ENCODE data around the gene NCBP3.

NCBP3 gene

DNA sequence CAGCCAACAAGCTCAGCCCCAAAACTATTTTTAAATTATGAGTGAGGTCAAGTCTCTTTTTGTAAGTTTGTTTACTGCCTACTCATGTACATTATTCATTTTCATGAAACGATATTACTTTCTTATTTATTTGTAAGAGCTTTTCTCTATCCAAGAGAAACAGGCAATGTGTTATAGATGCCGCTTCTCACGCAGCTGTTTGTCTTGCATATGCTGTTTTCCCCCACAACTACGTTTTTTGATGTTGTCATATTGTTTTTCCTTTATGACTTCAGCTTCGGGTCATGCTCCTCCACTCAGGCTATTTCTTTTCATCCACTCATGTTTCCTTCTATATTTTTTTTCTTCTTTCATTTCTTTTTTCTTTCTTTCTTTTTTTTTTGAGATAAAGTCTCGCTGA is 65.1 kb downstream of the NCBP3 start:
- no peak for DNase-seq

DNA sequence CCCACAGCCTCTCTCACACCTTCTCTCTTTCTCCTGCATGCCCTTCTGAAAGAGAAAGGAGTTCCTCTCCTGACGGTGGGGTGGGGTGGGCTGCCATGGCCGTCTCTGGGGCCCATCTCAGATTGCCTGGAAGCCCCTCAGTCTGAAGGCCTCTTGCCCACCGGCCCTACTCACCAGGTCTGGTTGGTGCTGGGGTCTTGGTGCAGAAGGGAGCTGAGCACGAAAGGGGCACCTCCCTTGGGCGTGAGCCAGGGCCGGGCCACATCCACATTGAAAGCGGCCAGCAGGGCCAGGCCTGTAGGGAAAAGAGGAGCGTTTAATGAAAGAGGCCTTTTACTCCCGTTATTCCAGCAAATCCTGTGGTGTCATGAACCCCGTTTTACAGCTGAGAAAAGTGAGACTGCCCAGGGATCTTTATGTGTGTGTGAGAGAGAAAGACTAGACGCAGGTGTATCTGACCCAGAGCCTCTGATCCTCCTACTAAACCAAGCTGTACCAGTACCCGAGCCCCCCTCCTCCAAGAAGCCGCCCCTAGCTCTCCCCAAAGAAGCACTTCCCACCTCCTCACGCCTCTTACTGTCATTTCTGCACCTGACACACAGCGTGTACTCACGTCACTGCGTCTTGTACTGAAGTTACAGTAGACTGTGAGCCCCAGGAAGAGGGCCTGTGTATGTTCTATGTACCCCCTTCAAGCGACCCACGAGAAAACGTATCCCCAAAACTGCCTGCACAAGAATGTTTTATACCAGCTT is 68.5 kb downstream of the NCBP3 start:
- DNase-seq = no peak

GRCh38 chr17:3773966-3774365 is 72.1 kb downstream of the NCBP3 start:
- no peak for DNase-seq

DNA sequence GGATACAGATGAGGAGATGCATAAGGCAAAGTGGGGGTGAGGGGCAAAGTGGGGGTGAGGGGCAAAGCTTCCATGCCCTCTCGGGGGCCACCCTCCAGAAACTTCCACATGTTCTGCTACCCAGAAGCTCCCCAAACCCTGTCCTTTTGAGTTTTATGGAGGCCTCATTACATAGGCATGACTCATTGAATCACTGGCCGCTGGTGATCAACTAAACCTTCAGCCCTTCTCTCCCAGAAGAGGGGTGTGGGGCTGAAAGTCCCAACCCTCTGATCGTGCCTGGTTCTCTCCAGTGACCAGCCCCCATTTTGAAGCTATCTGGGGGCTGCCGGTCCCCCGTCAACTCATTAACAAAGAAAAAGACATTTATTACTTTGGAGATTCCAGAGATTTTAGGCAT is 72.5 kb downstream of the NCBP3 start:
- DNase-seq = no peak

- DNase-seq = no peak
Measured at GRCh38 chr17:3772764-3773163, 73.3 kb downstream of the NCBP3 start.

- no peak for DNase-seq
Measured at GRCh38 chr17:3771140-3771539, 74.9 kb downstream of the NCBP3 start.

- no peak for DNase-seq
Measured at GRCh38 chr17:3770466-3770865, 75.6 kb downstream of the NCBP3 start.

DNA sequence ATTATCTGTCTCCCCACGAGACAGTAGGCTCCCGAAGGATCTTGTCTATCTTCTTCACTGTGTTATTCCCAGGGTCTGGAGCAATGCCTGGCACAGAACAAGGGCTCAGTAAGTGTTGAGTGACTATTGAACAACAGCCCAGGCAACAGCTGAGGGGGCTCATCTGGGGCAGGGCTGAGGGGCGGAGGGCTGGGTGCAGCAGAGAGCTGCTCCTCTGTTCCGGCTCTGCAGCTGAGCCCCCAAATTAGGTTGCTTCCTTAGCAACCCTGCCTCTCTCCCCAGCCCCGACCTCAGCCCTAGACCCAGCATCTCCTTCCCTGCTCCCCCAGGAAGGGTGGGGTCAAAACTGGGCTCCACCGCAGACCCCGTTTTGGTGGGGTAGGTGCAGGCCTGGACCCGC is 77.3 kb downstream of the NCBP3 start:
- no peak for DNase-seq

DNA sequence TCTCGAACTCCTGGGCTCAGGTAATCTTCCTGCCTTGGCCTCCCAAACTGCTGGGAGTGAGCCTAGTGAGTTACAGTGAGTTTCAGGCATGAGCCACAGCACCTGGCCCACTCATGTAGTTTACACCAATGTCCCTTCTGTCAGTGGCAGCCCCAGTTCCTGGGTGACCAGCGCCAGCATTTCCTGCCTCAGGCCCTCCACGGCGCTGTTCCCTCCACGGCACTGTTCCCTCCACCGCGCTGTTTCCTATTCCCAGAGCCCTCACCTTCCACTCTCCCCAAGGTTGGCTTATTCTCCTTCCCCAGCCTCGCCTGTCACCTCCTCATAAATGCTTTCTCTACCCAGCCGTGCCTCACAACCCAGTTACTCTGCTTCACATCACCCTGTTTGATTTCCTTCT is 77.7 kb downstream of the NCBP3 start:
- no peak for DNase-seq

DNA sequence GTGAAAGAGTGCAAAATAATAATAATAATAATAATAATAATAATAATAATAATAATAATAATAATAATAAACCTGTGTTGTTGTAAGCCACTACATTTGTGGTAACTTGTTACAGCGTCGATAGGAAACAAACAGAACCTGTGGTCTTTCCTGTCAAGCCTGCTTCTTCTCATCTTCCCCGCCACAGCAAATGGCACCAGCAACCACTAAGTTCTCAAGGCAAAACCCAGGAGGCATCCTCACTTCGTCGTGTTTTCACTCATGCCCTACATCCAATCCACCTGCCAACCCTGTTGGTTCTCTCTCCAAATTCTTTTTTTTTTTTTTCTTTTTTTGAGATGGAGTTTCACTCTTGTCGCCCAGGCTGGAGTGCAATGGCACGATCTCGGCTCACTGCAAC is 79.3 kb downstream of the NCBP3 start:
- no peak for DNase-seq

GRCh38 chr17:3765981-3766380 is 80.1 kb downstream of the NCBP3 start:
- DNase-seq = no peak

- no peak for DNase-seq
Measured at GRCh38 chr17:3763777-3764170, 82.3 kb downstream of the NCBP3 start.

- no peak for DNase-seq
Measured at GRCh38 chr17:3762922-3763776, 82.9 kb downstream of the NCBP3 start.

DNA sequence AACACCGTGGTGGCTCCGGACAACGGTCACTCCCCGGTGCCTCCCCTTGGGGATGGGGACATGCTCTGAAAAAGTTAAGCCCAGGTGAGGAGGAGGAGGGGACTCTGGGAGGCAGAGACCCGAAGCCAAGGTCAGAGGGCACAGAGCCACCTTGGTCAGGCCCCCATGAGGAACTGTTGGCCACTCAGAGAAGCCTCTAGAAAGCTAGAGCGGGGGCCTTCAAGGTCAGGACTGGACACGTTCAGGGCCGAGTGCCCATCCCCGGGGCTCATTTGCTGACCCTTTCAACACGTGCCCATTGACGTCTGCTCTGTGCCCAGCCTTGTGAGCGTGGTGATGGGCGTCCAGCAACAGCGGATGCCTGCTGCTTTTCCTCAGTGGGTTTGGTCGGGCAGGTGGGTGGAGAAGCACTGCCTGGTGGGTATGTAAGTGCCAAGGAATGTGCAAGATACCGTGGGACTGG is 84.1 kb downstream of the NCBP3 start:
- no peak for DNase-seq

- DNase-seq = no peak
Measured at GRCh38 chr17:3761036-3761917, 84.8 kb downstream of the NCBP3 start.

GRCh38 chr17:3759597-3760216 is 86.3 kb downstream of the NCBP3 start:
- no peak for DNase-seq

DNA sequence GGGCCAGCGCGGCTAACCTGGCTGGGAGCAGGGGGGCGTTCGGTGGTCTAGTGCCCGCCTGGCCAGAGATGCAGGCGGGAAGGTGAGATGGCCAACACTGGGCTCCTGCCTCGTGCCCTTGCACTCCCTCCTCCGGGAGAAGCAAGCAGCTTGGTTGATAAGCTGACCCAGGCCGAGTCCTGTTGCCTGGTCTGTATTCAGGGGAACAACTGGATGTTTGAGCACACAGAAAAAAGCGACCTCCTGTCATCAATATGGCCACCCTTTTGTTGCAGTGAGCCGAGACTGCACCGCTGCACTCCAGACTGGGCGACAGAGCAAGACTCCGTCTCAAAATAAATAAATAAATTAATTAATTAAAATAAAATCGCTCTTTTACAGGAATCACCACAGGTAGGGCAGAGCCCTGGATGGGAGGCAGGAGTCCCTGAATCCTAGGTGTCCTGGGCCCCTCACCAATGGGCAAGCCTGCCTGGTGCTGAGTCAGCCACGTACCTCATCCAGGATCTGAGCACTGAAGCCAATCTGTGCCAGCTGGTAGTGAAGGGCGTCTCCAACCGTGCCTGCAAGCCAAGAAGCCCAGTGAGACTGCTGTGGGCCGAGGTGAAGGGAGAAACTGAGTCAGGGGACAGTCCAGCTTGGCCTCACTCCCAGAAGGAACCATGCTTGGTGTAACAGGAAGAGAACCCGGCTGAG is 90.6 kb downstream of the NCBP3 start:
- no peak for DNase-seq

DNA sequence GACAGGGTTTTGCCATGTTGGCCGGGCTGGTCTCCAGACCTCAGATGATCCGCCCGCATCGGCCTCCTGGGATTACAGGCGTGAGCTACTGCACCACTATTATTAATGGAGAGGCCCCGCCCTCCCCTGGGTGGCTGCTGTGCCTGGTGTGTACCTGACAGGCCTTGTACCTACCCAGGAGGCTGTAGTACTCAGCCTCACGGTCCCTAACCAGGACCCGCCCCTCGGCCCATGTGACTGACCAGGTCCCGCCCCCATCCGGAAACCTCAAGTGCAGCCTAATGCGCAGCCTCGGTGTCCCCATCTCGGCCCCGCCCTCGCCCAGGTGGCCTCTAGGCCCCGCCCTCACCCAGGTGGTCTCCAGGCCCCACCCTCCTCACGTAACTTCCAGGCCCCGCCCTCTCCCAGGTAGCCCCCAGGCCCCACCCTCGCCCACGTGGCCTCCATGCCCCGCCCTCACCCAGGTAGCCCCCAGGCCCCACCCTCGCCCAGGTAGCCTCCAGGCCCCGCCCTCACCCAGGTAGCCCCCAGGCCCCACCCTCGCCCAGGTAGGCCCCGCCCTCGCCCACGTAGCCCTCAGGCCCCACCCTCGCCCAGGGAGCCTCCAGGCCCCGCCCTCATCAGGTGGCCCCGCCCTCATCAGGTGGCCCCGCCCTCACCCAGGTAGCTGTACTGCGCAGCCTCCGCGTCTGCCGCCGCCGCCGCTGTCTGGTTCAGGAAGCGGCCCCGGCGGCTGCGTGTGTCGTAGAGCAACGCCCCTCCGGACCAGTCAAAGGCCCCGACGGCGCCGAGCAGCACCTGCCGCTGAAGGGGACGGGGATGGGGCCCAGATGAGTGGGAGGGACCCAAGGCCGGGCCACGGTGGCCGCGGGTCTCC is 91.3 kb downstream of the NCBP3 start:
- DNase-seq = peak; percentile 95

DNA sequence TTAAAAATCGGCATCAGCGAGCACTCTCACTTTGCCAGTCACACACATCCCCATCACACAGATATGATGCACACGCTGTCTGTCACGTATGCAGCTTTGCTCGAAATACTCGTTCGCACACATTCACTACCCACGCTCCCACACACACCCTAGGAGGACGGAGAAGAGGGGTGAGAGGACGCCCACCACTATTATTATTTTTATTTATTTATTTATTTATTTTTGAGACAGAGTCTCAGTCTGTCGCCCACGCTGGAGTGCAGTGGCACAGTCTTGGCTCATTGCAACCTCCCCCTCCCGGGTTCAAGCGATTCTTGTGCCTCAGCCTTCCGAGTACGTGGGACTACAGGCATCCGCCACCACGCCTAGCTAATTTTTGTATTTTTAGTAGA is 92.0 kb downstream of the NCBP3 start:
- no peak for DNase-seq

- DNase-seq = no peak
Measured at GRCh38 chr17:3753624-3754023, 92.4 kb downstream of the NCBP3 start.

Data from NCI-H1048 (cell line).